Measurements from ENCODE around the gene ABI2.

The ABI2 gene

DNA sequence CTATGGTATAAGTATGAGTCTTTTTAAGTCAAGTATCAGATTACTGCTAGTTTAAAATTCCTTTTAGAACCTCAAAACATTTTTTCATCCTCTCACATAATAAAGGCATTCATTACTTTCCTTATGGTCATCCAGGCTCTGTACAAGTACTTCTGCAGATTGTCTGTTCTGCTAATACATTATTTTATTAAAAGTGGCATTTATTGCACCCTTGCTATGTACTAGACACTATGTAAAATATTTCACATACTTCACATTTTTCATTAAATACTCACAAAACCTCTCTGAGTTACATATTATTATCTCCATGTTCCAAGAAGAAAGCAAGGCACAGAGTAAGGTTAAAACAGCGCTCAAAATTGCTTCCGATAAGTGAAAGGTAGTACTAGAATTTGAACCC is 122.8 kb downstream of the ABI2 start:
- H2BK120ac ChIP-seq (ENCODE audit: low read depth, low read length), result no peak overlapping the region
- H3K56ac ChIP-seq (ENCODE audit: low read length), result no peak overlapping the region
- H3K4ac ChIP-seq (ENCODE audit: low read depth, low read length), result no peak overlapping the region
- no peak overlapping the region for H4K5ac ChIP-seq (ENCODE audit: low read length)
- no CpG with 5 or more reads among the region's 2 CpGs for WGBS (ENCODE audit: extremely low coverage, insufficient coverage, low lambda C conversion rate)
- H3K79me1 ChIP-seq (ENCODE audit: low read length), result no peaks in the 10 kb centered on the region
- no peak overlapping the region for H3K4me3 ChIP-seq (ENCODE audit: low read length)
- no peak overlapping the region for H2BK5ac ChIP-seq (ENCODE audit: low read length)
- no peaks in the 10 kb centered on the region for H3K79me2 ChIP-seq (ENCODE audit: control insufficient read depth, insufficient read depth, low read length)
- H3K4me1 ChIP-seq (ENCODE audit: control insufficient read depth, low read depth, low read length), result no peaks in the 10 kb centered on the region
- no peak overlapping the region for H3K4me2 ChIP-seq (ENCODE audit: low read length)
- no peak overlapping the region for H3K9ac ChIP-seq (ENCODE audit: low read length)
- no peak overlapping the region for H2BK15ac ChIP-seq (replicated peaks; ENCODE audit: low read depth)
- H3K23ac ChIP-seq (ENCODE audit: low read length), result no peak overlapping the region
- H4K8ac ChIP-seq (ENCODE audit: low read depth, low read length), result no peak overlapping the region
- H3K27ac ChIP-seq (ENCODE audit: low read depth, low read length), result no peak overlapping the region
- H2AK5ac ChIP-seq (ENCODE audit: low read length), result no peak overlapping the region
- no peaks in the 10 kb centered on the region for H3K27me3 ChIP-seq (ENCODE audit: insufficient read depth, low read length, poor library complexity)
- no peaks in the 10 kb centered on the region for H3K36me3 ChIP-seq (ENCODE audit: control insufficient read depth, insufficient read depth, low read length)
- no peak for DNase-seq
- no peak overlapping the region for H3K18ac ChIP-seq (ENCODE audit: low read length)

DNA sequence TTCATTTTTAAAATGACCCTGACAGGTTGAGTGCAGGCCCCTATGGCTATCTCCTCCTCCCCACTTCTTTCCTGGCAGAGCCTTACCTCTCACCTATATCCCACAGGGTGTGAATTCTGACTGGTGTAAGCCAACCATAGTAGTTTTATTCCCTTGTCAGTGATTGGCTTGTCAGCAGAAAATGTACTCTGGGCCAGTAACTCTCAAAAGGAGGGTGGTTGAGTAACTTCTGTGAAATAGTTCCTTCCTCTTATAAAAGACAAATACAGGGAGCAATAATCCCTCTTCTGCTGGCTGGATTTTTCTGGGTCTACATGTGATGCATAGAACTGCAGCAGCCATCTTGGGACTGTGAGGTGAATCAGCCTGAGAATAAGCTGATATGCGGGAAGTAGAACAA is 123.5 kb downstream of the ABI2 start:
- H3K79me1 ChIP-seq (ENCODE audit: low read length), result no peaks in the 10 kb centered on the region
- no peak overlapping the region for H3K27ac ChIP-seq (ENCODE audit: low read depth, low read length)
- H2AK5ac ChIP-seq (ENCODE audit: low read length), result no peak overlapping the region
- H2BK15ac ChIP-seq (replicated peaks; ENCODE audit: low read depth), result no peak overlapping the region
- WGBS (ENCODE audit: extremely low coverage, insufficient coverage, low lambda C conversion rate), result no CpG with 5 or more reads among the region's 1 CpG
- H3K56ac ChIP-seq (ENCODE audit: low read length), result no peak overlapping the region
- no peak for DNase-seq
- no peaks in the 10 kb centered on the region for H3K36me3 ChIP-seq (ENCODE audit: control insufficient read depth, insufficient read depth, low read length)
- no peak overlapping the region for H2BK5ac ChIP-seq (ENCODE audit: low read length)
- H3K23ac ChIP-seq (ENCODE audit: low read length), result no peak overlapping the region
- H3K79me2 ChIP-seq (ENCODE audit: control insufficient read depth, insufficient read depth, low read length), result no peaks in the 10 kb centered on the region
- no peak overlapping the region for H3K9ac ChIP-seq (ENCODE audit: low read length)
- H4K5ac ChIP-seq (ENCODE audit: low read length), result no peak overlapping the region
- no peak overlapping the region for H3K4me2 ChIP-seq (ENCODE audit: low read length)
- H4K8ac ChIP-seq (ENCODE audit: low read depth, low read length), result no peak overlapping the region
- no peak overlapping the region for H3K18ac ChIP-seq (ENCODE audit: low read length)
- no peak overlapping the region for H3K4ac ChIP-seq (ENCODE audit: low read depth, low read length)
- no peak overlapping the region for H2BK120ac ChIP-seq (ENCODE audit: low read depth, low read length)
- H3K27me3 ChIP-seq (ENCODE audit: insufficient read depth, low read length, poor library complexity), result no peaks in the 10 kb centered on the region
- no peak overlapping the region for H3K4me3 ChIP-seq (ENCODE audit: low read length)
- no peaks in the 10 kb centered on the region for H3K4me1 ChIP-seq (ENCODE audit: control insufficient read depth, low read depth, low read length)

DNA sequence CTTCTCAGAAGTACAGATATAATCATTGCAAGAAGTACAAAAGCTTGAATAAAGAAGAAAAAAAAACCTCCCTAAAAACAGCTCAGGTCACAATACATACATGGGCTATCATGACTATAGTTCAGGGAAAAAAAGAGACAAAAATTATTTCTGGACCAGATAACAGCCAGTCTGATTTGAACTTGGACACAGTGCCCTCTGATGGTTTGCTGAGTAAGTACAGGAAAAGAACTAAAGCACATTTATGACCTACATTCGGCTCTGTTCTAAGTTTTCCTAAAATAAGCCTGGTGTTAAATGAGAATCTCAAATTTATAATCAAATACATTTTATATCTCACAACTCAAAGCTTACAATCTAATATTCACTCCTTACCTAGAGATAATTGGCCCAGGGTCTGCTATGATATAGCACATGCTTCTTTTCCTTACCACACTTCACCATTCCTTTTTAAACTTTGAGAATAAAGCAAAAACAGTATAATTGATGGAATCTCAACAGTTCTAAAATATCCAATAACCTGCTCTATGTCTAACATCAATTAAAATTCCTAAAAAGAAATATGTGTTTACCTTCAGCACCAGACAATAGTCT is 125.8 kb downstream of the ABI2 start:
- Histone ChIP-seq H3K4me2 (ENCODE audit: low read length) (no peak overlapping the region), H3K79me2 (ENCODE audit: control insufficient read depth, insufficient read depth, low read length) (no peaks in the 10 kb centered on the region), H3K4ac (ENCODE audit: low read depth, low read length) (no peak overlapping the region), H3K4me3 (ENCODE audit: low read length) (no peak overlapping the region), H3K27ac (ENCODE audit: low read depth, low read length) (no peak overlapping the region), H2BK120ac (ENCODE audit: low read depth, low read length) (no peak overlapping the region), H3K36me3 (ENCODE audit: control insufficient read depth, insufficient read depth, low read length) (no peaks in the 10 kb centered on the region), H3K23ac (ENCODE audit: low read length) (no peak overlapping the region), H2BK5ac (ENCODE audit: low read length) (no peak overlapping the region), H3K4me1 (ENCODE audit: control insufficient read depth, low read depth, low read length) (no peaks in the 10 kb centered on the region), H3K56ac (ENCODE audit: low read length) (no peak overlapping the region), H4K8ac (ENCODE audit: low read depth, low read length) (no peak overlapping the region), H3K18ac (ENCODE audit: low read length) (no peak overlapping the region), H2BK15ac (replicated peaks; ENCODE audit: low read depth) (no peak overlapping the region), H2AK5ac (ENCODE audit: low read length) (no peak overlapping the region), H3K9ac (ENCODE audit: low read length) (no peak overlapping the region), H3K27me3 (ENCODE audit: insufficient read depth, low read length, poor library complexity) (no peaks in the 10 kb centered on the region), H4K5ac (ENCODE audit: low read length) (no peak overlapping the region), H3K79me1 (ENCODE audit: low read length) (no peaks in the 10 kb centered on the region)
- WGBS (ENCODE audit: extremely low coverage, insufficient coverage, low lambda C conversion rate), result no CpG with 5 or more reads among the region's 1 CpG
- peak; percentile 28 for DNase-seq

DNA sequence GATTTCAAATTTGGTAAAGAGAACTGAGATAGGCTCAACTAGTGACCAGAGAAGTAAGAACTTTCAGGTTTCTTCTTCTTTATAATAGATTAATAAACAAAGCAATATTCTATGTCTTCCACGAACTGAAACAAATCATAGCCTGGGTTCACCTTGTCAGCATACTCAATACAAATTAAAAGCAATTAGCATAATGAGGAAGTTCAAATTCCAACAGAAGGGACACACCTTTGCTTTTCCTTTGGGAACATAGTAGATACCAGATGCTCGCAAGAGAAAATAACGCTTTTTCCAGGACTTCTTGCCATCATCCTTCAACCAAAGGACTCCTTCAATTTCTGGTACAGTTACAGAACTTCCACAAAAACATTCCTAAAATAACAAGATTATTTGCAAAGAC is 127.0 kb downstream of the ABI2 start:
- Histone ChIP-seq H3K23ac (ENCODE audit: low read length) (no peak overlapping the region), H4K5ac (ENCODE audit: low read length) (no peak overlapping the region), H3K36me3 (ENCODE audit: control insufficient read depth, insufficient read depth, low read length) (no peaks in the 10 kb centered on the region), H3K79me2 (ENCODE audit: control insufficient read depth, insufficient read depth, low read length) (no peaks in the 10 kb centered on the region), H2BK5ac (ENCODE audit: low read length) (no peak overlapping the region), H2BK15ac (replicated peaks; ENCODE audit: low read depth) (no peak overlapping the region), H3K4me2 (ENCODE audit: low read length) (no peak overlapping the region), H3K4ac (ENCODE audit: low read depth, low read length) (no peak overlapping the region), H3K18ac (ENCODE audit: low read length) (no peak overlapping the region), H3K27ac (ENCODE audit: low read depth, low read length) (no peak overlapping the region), H3K4me1 (ENCODE audit: control insufficient read depth, low read depth, low read length) (no peaks in the 10 kb centered on the region), H3K4me3 (ENCODE audit: low read length) (no peak overlapping the region), H4K8ac (ENCODE audit: low read depth, low read length) (no peak overlapping the region), H3K9ac (ENCODE audit: low read length) (no peak overlapping the region), H3K79me1 (ENCODE audit: low read length) (no peaks in the 10 kb centered on the region), H2BK120ac (ENCODE audit: low read depth, low read length) (no peak overlapping the region), H3K56ac (ENCODE audit: low read length) (no peak overlapping the region), H2AK5ac (ENCODE audit: low read length) (no peak overlapping the region), H3K27me3 (ENCODE audit: insufficient read depth, low read length, poor library complexity) (no peaks in the 10 kb centered on the region)
- no peak for DNase-seq
- WGBS (ENCODE audit: extremely low coverage, insufficient coverage, low lambda C conversion rate), result no CpG with 5 or more reads among the region's 3 CpGs

DNA sequence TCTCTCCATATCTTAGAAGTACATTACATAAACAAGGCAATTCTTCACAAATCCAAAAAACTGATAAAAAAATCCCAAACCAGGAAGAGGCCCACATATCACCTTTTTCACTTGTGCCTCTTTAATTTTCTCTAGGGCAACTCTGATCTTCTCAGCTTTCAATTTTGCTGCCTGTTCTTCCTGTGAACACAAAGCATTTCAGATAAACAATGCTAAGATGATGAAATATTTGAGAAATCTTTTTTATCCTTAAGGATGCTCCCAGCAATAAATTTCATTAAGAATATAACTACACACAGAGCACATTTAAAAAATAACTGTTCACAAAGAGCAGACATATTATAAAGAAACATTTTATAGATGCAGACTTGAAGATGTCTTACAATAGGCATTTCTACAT is 133.6 kb downstream of the ABI2 start:
- Histone ChIP-seq H3K4ac (ENCODE audit: low read depth, low read length) (no peak overlapping the region), H2BK120ac (ENCODE audit: low read depth, low read length) (no peak overlapping the region), H3K56ac (ENCODE audit: low read length) (no peak overlapping the region), H3K4me3 (ENCODE audit: low read length) (no peak overlapping the region), H3K4me2 (ENCODE audit: low read length) (no peak overlapping the region), H4K5ac (ENCODE audit: low read length) (no peak overlapping the region), H3K36me3 (ENCODE audit: control insufficient read depth, insufficient read depth, low read length) (no peaks in the 10 kb centered on the region), H3K79me1 (ENCODE audit: low read length) (no peaks in the 10 kb centered on the region), H3K4me1 (ENCODE audit: control insufficient read depth, low read depth, low read length) (no peaks in the 10 kb centered on the region), H2AK5ac (ENCODE audit: low read length) (no peak overlapping the region), H2BK15ac (replicated peaks; ENCODE audit: low read depth) (no peak overlapping the region), H3K23ac (ENCODE audit: low read length) (no peak overlapping the region), H3K18ac (ENCODE audit: low read length) (no peak overlapping the region), H3K27me3 (ENCODE audit: insufficient read depth, low read length, poor library complexity) (no peaks in the 10 kb centered on the region), H3K9ac (ENCODE audit: low read length) (no peak overlapping the region), H3K79me2 (ENCODE audit: control insufficient read depth, insufficient read depth, low read length) (no peaks in the 10 kb centered on the region), H2BK5ac (ENCODE audit: low read length) (no peak overlapping the region), H3K27ac (ENCODE audit: low read depth, low read length) (no peak overlapping the region), H4K8ac (ENCODE audit: low read depth, low read length) (no peak overlapping the region)
- no peak for DNase-seq

DNA sequence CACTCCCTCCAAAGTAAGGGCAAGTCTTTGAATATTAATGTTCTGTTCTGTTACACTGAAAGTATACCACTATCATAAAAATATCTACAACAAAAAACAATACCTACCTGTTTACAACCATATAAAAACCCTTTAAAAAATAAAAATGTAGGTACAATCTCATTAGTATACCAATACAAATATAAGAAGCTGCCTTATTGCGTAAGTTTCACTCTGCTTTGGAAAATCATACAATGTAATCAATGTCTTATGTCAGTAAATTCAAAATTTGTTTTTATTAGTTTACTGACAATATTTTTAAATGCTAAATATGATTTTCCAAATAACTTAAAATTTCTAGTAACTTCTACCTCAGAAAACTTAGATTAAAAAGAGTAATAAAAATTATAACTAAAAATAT is 134.1 kb downstream of the ABI2 start:
- Histone ChIP-seq H3K4me2 (ENCODE audit: low read length) (no peak overlapping the region), H3K23ac (ENCODE audit: low read length) (no peak overlapping the region), H2AK5ac (ENCODE audit: low read length) (no peak overlapping the region), H3K4me1 (ENCODE audit: control insufficient read depth, low read depth, low read length) (no peaks in the 10 kb centered on the region), H3K27ac (ENCODE audit: low read depth, low read length) (no peak overlapping the region), H3K79me2 (ENCODE audit: control insufficient read depth, insufficient read depth, low read length) (no peaks in the 10 kb centered on the region), H2BK15ac (replicated peaks; ENCODE audit: low read depth) (no peak overlapping the region), H2BK5ac (ENCODE audit: low read length) (no peak overlapping the region), H3K36me3 (ENCODE audit: control insufficient read depth, insufficient read depth, low read length) (no peaks in the 10 kb centered on the region), H2BK120ac (ENCODE audit: low read depth, low read length) (no peak overlapping the region), H4K8ac (ENCODE audit: low read depth, low read length) (no peak overlapping the region), H3K9ac (ENCODE audit: low read length) (no peak overlapping the region), H3K4me3 (ENCODE audit: low read length) (no peak overlapping the region), H3K79me1 (ENCODE audit: low read length) (no peaks in the 10 kb centered on the region), H3K18ac (ENCODE audit: low read length) (no peak overlapping the region), H3K4ac (ENCODE audit: low read depth, low read length) (no peak overlapping the region), H4K5ac (ENCODE audit: low read length) (no peak overlapping the region), H3K56ac (ENCODE audit: low read length) (no peak overlapping the region), H3K27me3 (ENCODE audit: insufficient read depth, low read length, poor library complexity) (no peaks in the 10 kb centered on the region)
- DNase-seq, result no peak
- no CpG with 5 or more reads among the region's 1 CpG for WGBS (ENCODE audit: extremely low coverage, insufficient coverage, low lambda C conversion rate)

Data from mesendoderm (in vitro differentiated cells).